Transverse colon (tissue), 3 donors: ENCODE measurements around the gene AOPEP.

Experiments
- EP300 ChIP-seq: sonication (generic); formaldehyde crosslinking; IDR thresholded peaks from one replicate; pipeline ENCODE4 v1.6.1; 2017; ENCODE audit warnings: antibody characterized with exemption, low read depth
- POLR2A ChIP-seq: fragments of 450-650 bp; IDR thresholded peaks from one replicate; pipeline ENCODE4 v1.6.1; 2016; ENCODE audit warnings: antibody characterized with exemption, mild to moderate bottlenecking, moderate library complexity
- TF ChIP-seq, protein P1 (sequence below), 5 experiments: fragments of 200-600 bp in 3 of 5; fragments of 450-650 bp in 2 of 5; sonication (generic) in 3 of 5; IDR thresholded peaks; 1 replicate in 2 of 5; 2 replicates in 3 of 5; pipeline ENCODE4 v1.5.1; 2016 to 2017; ENCODE audit warnings: antibody characterized with exemption in 5 of 5, inconsistent platforms in 3 of 5, mild to moderate bottlenecking in 2 of 5, moderate library complexity in 1 of 5

DNA sequence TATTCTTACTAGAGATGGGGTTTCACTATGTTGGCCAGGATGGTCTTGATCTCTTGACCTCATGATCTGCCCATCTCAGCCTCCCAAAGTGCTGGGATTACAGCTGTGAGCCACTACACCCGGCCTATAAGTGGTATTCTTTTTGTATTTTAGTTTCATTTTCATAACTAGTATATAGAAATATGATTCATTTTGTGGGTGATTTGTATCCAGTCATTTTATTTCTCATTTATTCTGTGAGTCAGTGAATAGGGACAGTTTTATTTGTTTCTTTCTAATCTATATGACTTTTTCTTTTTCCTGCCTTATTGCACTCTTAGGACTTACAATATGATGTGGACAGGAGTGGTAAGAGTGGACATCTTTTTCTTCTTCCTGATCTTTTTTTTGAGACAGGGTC is 112.9 kb downstream of the AOPEP start:
- TF ChIP-seq, protein P1, sequence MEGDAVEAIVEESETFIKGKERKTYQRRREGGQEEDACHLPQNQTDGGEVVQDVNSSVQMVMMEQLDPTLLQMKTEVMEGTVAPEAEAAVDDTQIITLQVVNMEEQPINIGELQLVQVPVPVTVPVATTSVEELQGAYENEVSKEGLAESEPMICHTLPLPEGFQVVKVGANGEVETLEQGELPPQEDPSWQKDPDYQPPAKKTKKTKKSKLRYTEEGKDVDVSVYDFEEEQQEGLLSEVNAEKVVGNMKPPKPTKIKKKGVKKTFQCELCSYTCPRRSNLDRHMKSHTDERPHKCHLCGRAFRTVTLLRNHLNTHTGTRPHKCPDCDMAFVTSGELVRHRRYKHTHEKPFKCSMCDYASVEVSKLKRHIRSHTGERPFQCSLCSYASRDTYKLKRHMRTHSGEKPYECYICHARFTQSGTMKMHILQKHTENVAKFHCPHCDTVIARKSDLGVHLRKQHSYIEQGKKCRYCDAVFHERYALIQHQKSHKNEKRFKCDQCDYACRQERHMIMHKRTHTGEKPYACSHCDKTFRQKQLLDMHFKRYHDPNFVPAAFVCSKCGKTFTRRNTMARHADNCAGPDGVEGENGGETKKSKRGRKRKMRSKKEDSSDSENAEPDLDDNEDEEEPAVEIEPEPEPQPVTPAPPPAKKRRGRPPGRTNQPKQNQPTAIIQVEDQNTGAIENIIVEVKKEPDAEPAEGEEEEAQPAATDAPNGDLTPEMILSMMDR (IDR thresholded peaks at IDR 0.05): no peak
- TF ChIP-seq EP300: no peak
- no peak for TF ChIP-seq POLR2A
